Measurements from ENCODE around the gene CUX1.

- no peak for TF ChIP-seq POLR2A (IDR thresholded peaks at IDR 0.05; ENCODE audit: low read depth, low read length)
- TF ChIP-seq POLR2AphosphoS5 (IDR thresholded peaks at IDR 0.05; ENCODE audit: low read depth, low read length), result no peak
- TF ChIP-seq TAF1 (IDR thresholded peaks at IDR 0.05; ENCODE audit: low read depth, low read length), result no peak
These were observed 171.1 kb downstream of the CUX1 start for GRCh38 chr7:101988513-101988912.

All from GM12891 (cell line).